A549 (cell line): ENCODE measurements around the gene LEKR1.

Experiments
- CTCF ChIP-seq: fragments of >200 bp; sonication (Bioruptor Twin); formaldehyde crosslinking; IDR thresholded peaks from 3 replicates; pipeline ENCODE4 v1.5.1; 2016
- EHMT2 ChIP-seq: fragments of 200-600 bp; sonication (generic); IDR thresholded peaks from 2 replicates; pipeline ENCODE4 v1.6.1; 2016; ENCODE audit warnings: antibody characterized with exemption, low read depth, mild to moderate bottlenecking, moderate library complexity
- FOSB ChIP-seq: fragments of 250-450 bp; sonication (Bioruptor Pico); IDR thresholded peaks from 2 replicates; pipeline ENCODE4 v1.5.0; 2020; ENCODE audit warnings: mild to moderate bottlenecking, moderate library complexity
- HDAC2 ChIP-seq: fragments of 200-600 bp; sonication (generic); IDR thresholded peaks from 2 replicates; pipeline ENCODE4 v1.6.1; 2016
- HOXA7 ChIP-seq: fragments of 250-450 bp; sonication (Bioruptor Pico); IDR thresholded peaks from 2 replicates; pipeline ENCODE4 v1.5.0; 2020; ENCODE audit warnings: mild to moderate bottlenecking, moderate library complexity
- JUNB ChIP-seq: fragments of >200 bp; sonication (Bioruptor Twin); formaldehyde crosslinking; IDR thresholded peaks from 2 replicates; pipeline ENCODE4 v1.6.1; 2016
- KDM5A ChIP-seq: fragments of 200-600 bp; sonication (generic); IDR thresholded peaks from 2 replicates; pipeline ENCODE4 v1.6.1; 2016; ENCODE audit warnings: antibody characterized with exemption, mild to moderate bottlenecking
- MYC ChIP-seq: IDR thresholded peaks from 2 replicates; pipeline ENCODE4 v1.6.1; 2012; ENCODE audit warnings: mild to moderate bottlenecking, inconsistent platforms, low read length, improper control_type of control experiment, borderline replicate concordance
- POLR2A ChIP-seq: IDR thresholded peaks from 2 replicates; pipeline ENCODE4 v1.6.1; 2012; ENCODE audit warnings: mild to moderate bottlenecking, low read length
- RAD21 ChIP-seq, 2 experiments: fragments of >200 bp in 1 of 2; sonication (Bioruptor Twin) in 1 of 2; formaldehyde crosslinking in 1 of 2; IDR thresholded peaks in 1 of 2; conservative IDR thresholded peaks in 1 of 2; 2 replicates in 1 of 2; 3 replicates in 1 of 2; pipeline ENCODE4 v1.6.1; 2012 to 2018; ENCODE audit warnings: inconsistent platforms in 1 of 2
- RCOR1 ChIP-seq: fragments of 150-350 bp; IDR thresholded peaks from 2 replicates; pipeline ENCODE4 v1.6.1; 2014; ENCODE audit warnings: antibody characterized with exemption, low read length, low read depth
- SREBF2 ChIP-seq: fragments of 450-650 bp; IDR thresholded peaks from 2 replicates; pipeline ENCODE4 v1.6.1; 2014; ENCODE audit warnings: mild to moderate bottlenecking, moderate library complexity
- TF ChIP-seq, protein P1 (sequence below): IDR thresholded peaks from 2 replicates; pipeline ENCODE4 v1.6.1; 2012

- TF ChIP-seq EHMT2 (no peak), JUNB (peak; percentile 36), POLR2A (no peak), KDM5A (no peak), SREBF2 (no peak), CTCF (no peak), HOXA7 (CRISPR knock-in tag) (no peak), HDAC2 (no peak), RAD21 (conservative IDR thresholded peaks at IDR 0.05 in 1 of 2, IDR thresholded peaks at IDR 0.05 in 1 of 2) (peak in 1 of 2 experiments; percentile 22; a peak in 1 of 5 replicates), FOSB (CRISPR knock-in tag) (no peak), RCOR1 (no peak), MYC (peak; percentile 48; the same call in 1 of the 2 replicates)
- TF ChIP-seq, protein P1, sequence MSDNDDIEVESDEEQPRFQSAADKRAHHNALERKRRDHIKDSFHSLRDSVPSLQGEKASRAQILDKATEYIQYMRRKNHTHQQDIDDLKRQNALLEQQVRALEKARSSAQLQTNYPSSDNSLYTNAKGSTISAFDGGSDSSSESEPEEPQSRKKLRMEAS = peak; percentile 72
These were observed 13.4 kb upstream of the LEKR1 start for GRCh38 chr3:156812521-156813335.
